Tibial artery (tissue), 4 donors: ENCODE measurements around the gene LRRC46.

Source experiments
- DNase-seq, 2 donors: peaks; one replicate each; pipeline ENCODE4 v3.0.0-alpha.2; 2019
- H3K27ac ChIP-seq, 2 donors: fragments of 200-600 bp; sonication (generic) in 1 of 2; 1 replicate in 1 of 2; 2 replicates in 1 of 2; pipeline ENCODE4 v1.5.1; 2018 to 2019; ENCODE audit warnings: mild to moderate bottlenecking in 1 of 2
- H3K27me3 ChIP-seq, 2 donors: fragments of 200-600 bp; sonication (generic) in 1 of 2; one replicate each; pipeline versions ENCODE4 v1.5.1 to v1.6.0; 2016 to 2019
- H3K36me3 ChIP-seq, 3 donors: fragments of 200-600 bp; sonication (generic) in 2 of 3; one replicate each; pipeline ENCODE4 v1.5.1; 2016 to 2019; ENCODE audit warnings: mild to moderate bottlenecking in 2 of 3
- H3K4me1 ChIP-seq, 4 donors: fragments of 200-600 bp; sonication (generic) in 2 of 4; 1 replicate in 3 of 4; 2 replicates in 1 of 4; pipeline ENCODE4 v1.5.1; 2016 to 2019
- H3K4me3 ChIP-seq, 2 donors: fragments of 200-600 bp; sonication (generic) in 1 of 2; 1 replicate in 1 of 2; 2 replicates in 1 of 2; pipeline ENCODE4 v1.5.1; 2018 to 2019; ENCODE audit warnings: mild to moderate bottlenecking in 2 of 2
- H3K9me3 ChIP-seq, 3 donors: fragments of 200-600 bp; sonication (generic) in 1 of 3; one replicate each; pipeline ENCODE4 v1.5.1; 2016 to 2019
- CTCF ChIP-seq, 2 experiments: fragments of 200-600 bp in 1 of 2; fragments of 450-650 bp in 1 of 2; IDR thresholded peaks; one replicate each; pipeline ENCODE4 v1.5.1; 2017 to 2019; ENCODE audit warnings: antibody characterized with exemption in 2 of 2, mild to moderate bottlenecking in 1 of 2, moderate library complexity in 1 of 2
- intact Hi-C: fragments of 100-400 bp; cut with DNase I; formaldehyde crosslinking; loops from one replicate; pipeline ENCODE4 v1.15.0; 2023; ENCODE audit warnings: low total_unique reads

Gene LRRC46

GRCh38 chr17:47851764-47852112, 20.3 kb downstream of the LRRC46 start:
- Histone ChIP-seq H3K4me3 (no peak overlapping the region), H3K36me3 (no peaks in the 10 kb centered on the region), H3K27ac (no peak overlapping the region), H3K27me3 (peaks cover 4 to 100% of the 10 kb centered on the region in 2 donors), H3K4me1 (peaks cover 0 to 27% (median 18%) of the 10 kb centered on the region in 4 donors), H3K9me3 (no peaks in the 10 kb centered on the region)
- TF ChIP-seq CTCF (IDR thresholded peaks at IDR 0.05): no peak
- DNase-seq: no peak
- intact Hi-C loops: no loop called here

- no peak overlapping the region for H3K4me3 ChIP-seq
- H3K4me1 ChIP-seq: peaks cover 0 to 21% (median 15%) of the 10 kb centered on the region in 4 donors
- DNase-seq: no peak
- no peak for TF ChIP-seq CTCF (IDR thresholded peaks at IDR 0.05)
- no peaks in the 10 kb centered on the region for H3K9me3 ChIP-seq
- H3K36me3 ChIP-seq: no peaks in the 10 kb centered on the region
- intact Hi-C loops: no loop called here
- H3K27ac ChIP-seq: no peak overlapping the region
- peaks cover 4 to 100% of the 10 kb centered on the region in 2 donors for H3K27me3 ChIP-seq
Measured at GRCh38 chr17:47852113-47852949, 20.9 kb downstream of the LRRC46 start.

GRCh38 chr17:47853616-47854015, 22.1 kb downstream of the LRRC46 start:
- intact Hi-C loops: no loop called here
- no peaks in the 10 kb centered on the region for H3K9me3 ChIP-seq
- TF ChIP-seq CTCF (IDR thresholded peaks at IDR 0.05): no peak
- DNase-seq: no peak
- peaks cover 4 to 99% of the 10 kb centered on the region in 2 donors for H3K27me3 ChIP-seq
- H3K4me3 ChIP-seq: no peak overlapping the region
- peaks cover 0 to 16% (median 12%) of the 10 kb centered on the region in 4 donors for H3K4me1 ChIP-seq
- H3K27ac ChIP-seq: no peak overlapping the region
- H3K36me3 ChIP-seq: no peaks in the 10 kb centered on the region

GRCh38 chr17:47855737-47856136, 24.3 kb downstream of the LRRC46 start:
- Histone ChIP-seq H3K27me3 (peaks cover 4 to 93% of the 10 kb centered on the region in 2 donors), H3K27ac (no peak overlapping the region), H3K9me3 (no peaks in the 10 kb centered on the region), H3K4me1 (peaks cover 0 to 13% (median 11%) of the 10 kb centered on the region in 4 donors), H3K4me3 (no peak overlapping the region), H3K36me3 (no peaks in the 10 kb centered on the region)
- no peak for DNase-seq
- TF ChIP-seq CTCF (IDR thresholded peaks at IDR 0.05): no peak
- intact Hi-C loops: no loop called here

GRCh38 chr17:47856830-47857229, 25.4 kb downstream of the LRRC46 start:
- H3K9me3 ChIP-seq: no peaks in the 10 kb centered on the region
- peaks cover 0 to 2% (median under 1%) of the 10 kb centered on the region in 4 donors for H3K4me1 ChIP-seq
- no peak overlapping the region for H3K27ac ChIP-seq
- peaks cover 4 to 92% of the 10 kb centered on the region in 2 donors for H3K27me3 ChIP-seq
- no peak for TF ChIP-seq CTCF (IDR thresholded peaks at IDR 0.05)
- no peaks in the 10 kb centered on the region for H3K36me3 ChIP-seq
- intact Hi-C loops: no loop called here
- no peak for DNase-seq
- H3K4me3 ChIP-seq: no peak overlapping the region
